GM20000 (cell line): ENCODE measurements around the gene RIT1.

Experiments
- DNase-seq: peaks from one replicate; pipeline ENCODE4 v3.0.0; 2012; ENCODE audit warnings: low spot score
- CTCF ChIP-seq: IDR thresholded peaks from 2 replicates; pipeline ENCODE4 v1.5.1; 2012; ENCODE audit warnings: mild to moderate bottlenecking, control low read depth; ENCODE audit errors: extremely low read depth, missing control alignments

Gene RIT1

GRCh38 chr1:155911156-155912055, at the start of gene RIT1:
Gene RIT1, minus strand, starts transcription at chr1:155911349. Its CDS starts 588 bp downstream, at chr1:155910761.
- peak; percentile 88 for DNase-seq
- TF ChIP-seq CTCF: no peak

- DNase-seq: no peak
- no peak for TF ChIP-seq CTCF
Measured at GRCh38 chr1:155960081-155960745, 49.1 kb upstream of the RIT1 start.

GRCh38 chr1:155957411-155957915, 46.3 kb upstream of the RIT1 start:
- no peak for TF ChIP-seq CTCF
- no peak for DNase-seq

- no peak for TF ChIP-seq CTCF
- DNase-seq: no peak
Measured at GRCh38 chr1:155954645-155955044, 43.5 kb upstream of the RIT1 start.

GRCh38 chr1:155952505-155952890, 41.3 kb upstream of the RIT1 start:
- no peak for DNase-seq
- no peak for TF ChIP-seq CTCF

GRCh38 chr1:155951753-155952504, 40.8 kb upstream of the RIT1 start:
- DNase-seq: no peak
- no peak for TF ChIP-seq CTCF
